ENCODE results near the gene TAS2R7.
A peak's percentile ranks its signal among the peaks of the same experiment; 100 is the strongest.

GRCh38 chr12:10771132-10771733 lies 31.2 kb downstream of the TAS2R7 start:
- TF ChIP-seq CTCF (IDR thresholded peaks at IDR 0.05) (peak in 1 of 3 donors; percentile 32), POLR2A (IDR thresholded peaks at IDR 0.05) (no peak)

Measured in lower leg skin (tissue), 3 donors.